Ishikawa (cell line): ENCODE measurements around the gene NRDC.

Experiments
- CEBPB ChIP-seq: IDR thresholded peaks from 2 replicates; pipeline ENCODE4 v1.6.1; 2012
- CREB1 ChIP-seq: IDR thresholded peaks from 2 replicates; pipeline ENCODE4 v1.6.1; 2012; ENCODE audit warnings: low read depth
- EGR1 ChIP-seq: IDR thresholded peaks from 2 replicates; pipeline ENCODE4 v1.6.1; 2012
- EP300 ChIP-seq: IDR thresholded peaks from 2 replicates; pipeline ENCODE4 v1.6.1; 2012; ENCODE audit warnings: borderline replicate concordance
- FOXM1 ChIP-seq: IDR thresholded peaks from 2 replicates; pipeline ENCODE4 v1.6.1; 2012; ENCODE audit warnings: low read depth, borderline replicate concordance
- MAX ChIP-seq: IDR thresholded peaks from 2 replicates; pipeline ENCODE4 v1.6.1; 2012
- NFIC ChIP-seq: IDR thresholded peaks from 2 replicates; pipeline ENCODE4 v1.6.1; 2012
- RAD21 ChIP-seq: IDR thresholded peaks from 2 replicates; pipeline ENCODE4 v1.6.1; 2012; ENCODE audit warnings: low read depth
- REST ChIP-seq: IDR thresholded peaks from 2 replicates; pipeline ENCODE4 v1.6.1; 2012; ENCODE audit warnings: low read depth, mild to moderate bottlenecking
- TAF1 ChIP-seq: IDR thresholded peaks from 2 replicates; pipeline ENCODE4 v1.6.1; 2012; ENCODE audit warnings: low read depth, mild to moderate bottlenecking
- TCF12 ChIP-seq: IDR thresholded peaks from 2 replicates; pipeline ENCODE4 v1.6.1; 2012; ENCODE audit warnings: low read depth
- TEAD4 ChIP-seq: IDR thresholded peaks from 2 replicates; pipeline ENCODE4 v1.6.1; 2012
- USF1 ChIP-seq: IDR thresholded peaks from 2 replicates; pipeline ENCODE4 v1.6.1; 2012
- YY1 ChIP-seq: IDR thresholded peaks from 2 replicates; pipeline ENCODE4 v1.6.1; 2012; ENCODE audit warnings: low read depth
- ZBTB7A ChIP-seq: IDR thresholded peaks from 2 replicates; pipeline ENCODE4 v1.6.1; 2012; ENCODE audit warnings: low read depth

The NRDC gene

GRCh38 chr1:51878616-51879336, at the start of gene NRDC:
TSS of gene NRDC (minus strand) at chr1:51878727. CDS start at chr1:51878615, 112 bp downstream.
- TF ChIP-seq NFIC (no peak), RAD21 (no peak), CREB1 (peak; percentile 91), FOXM1 (peak; percentile 13; the same call in 1 of the 2 replicates), TCF12 (peak; percentile 80), CEBPB (peak; percentile 94), TAF1 (peak; percentile 100), TEAD4 (no peak), MAX (peak; percentile 49; the same call in 1 of the 2 replicates), EGR1 (0 out of 2 replicates have a peak, but pooled peaks have one; percentile 20), YY1 (no peak), EP300 (peak; percentile 16; the same call in 1 of the 2 replicates), ZBTB7A (no peak), REST (0 out of 2 replicates have a peak, but pooled peaks have one; percentile 28), USF1 (peak; percentile 93)

GRCh38 chr1:51927029-51927428, 48.5 kb upstream of the NRDC start:
- TF ChIP-seq EGR1 (no peak), TAF1 (no peak), YY1 (no peak), MAX (no peak), RAD21 (no peak), REST (no peak)

- TF ChIP-seq TEAD4: no peak
- peak; percentile 55 for TF ChIP-seq RAD21
Observed at GRCh38 chr1:51926171-51926812, 47.8 kb upstream of the NRDC start.

GRCh38 chr1:51924455-51924854, 45.9 kb upstream of the NRDC start:
- no peak for TF ChIP-seq REST

- TF ChIP-seq CREB1 (no peak), NFIC (no peak), EP300 (no peak), TAF1 (no peak), RAD21 (no peak), FOXM1 (no peak), TCF12 (no peak), EGR1 (no peak), YY1 (no peak), CEBPB (no peak), USF1 (no peak), TEAD4 (no peak), MAX (no peak), ZBTB7A (no peak), REST (no peak)
Observed at GRCh38 chr1:51922040-51922439, 43.5 kb upstream of the NRDC start.
